ENCODE data around the gene FAM228A.

FAM228A gene

DNA sequence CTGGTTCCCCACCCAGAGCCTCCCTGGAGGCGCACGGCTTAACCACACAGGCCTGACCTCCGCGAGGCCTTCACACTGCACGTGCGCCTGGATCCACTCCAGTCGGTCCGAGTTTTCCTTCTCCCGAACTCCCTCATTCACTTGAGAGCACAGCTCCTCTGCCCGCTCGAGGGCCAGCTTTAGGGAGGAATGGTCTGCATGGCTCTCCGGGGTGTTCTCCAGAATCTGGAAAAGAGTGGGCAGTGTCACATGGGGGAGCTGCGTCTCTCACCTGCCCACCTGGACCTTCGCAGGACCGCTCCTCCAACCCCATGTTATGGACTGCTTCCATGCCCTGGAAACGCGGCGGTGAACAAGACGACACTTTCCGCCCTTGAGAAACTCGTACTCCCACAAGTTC, 35.9 kb downstream of the FAM228A start:
- DNase-seq (ENCODE audit: insufficient read length) (no peak), FAIRE-seq (no peak)
- TF ChIP-seq POLR2A (IDR thresholded peaks at IDR 0.05; ENCODE audit: low read depth, low read length) (no peak), TAF1 (IDR thresholded peaks at IDR 0.05; ENCODE audit: borderline replicate concordance, low read depth, low read length) (no peak), POLR2AphosphoS5 (IDR thresholded peaks at IDR 0.05; ENCODE audit: low read depth, low read length) (no peak)

DNA sequence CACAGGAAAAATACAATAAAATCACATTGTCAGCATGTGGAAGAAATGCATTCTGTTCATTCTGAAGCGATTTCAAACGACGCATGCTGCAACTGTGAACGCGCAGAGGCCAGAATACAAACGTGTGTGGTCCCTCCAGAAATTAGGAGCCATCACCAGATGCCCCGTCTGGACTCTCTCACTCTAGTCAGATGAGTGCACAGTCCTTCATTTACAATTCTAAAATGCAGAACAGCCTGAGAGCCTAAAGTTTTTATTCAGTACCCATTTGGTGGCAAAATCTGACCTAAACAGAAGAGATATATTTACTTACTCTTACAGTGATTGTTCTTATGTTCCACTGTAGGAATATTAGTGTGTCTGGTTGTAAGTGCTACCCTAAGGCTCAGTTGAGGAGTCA, 36.6 kb downstream of the FAM228A start:
- DNase-seq (ENCODE audit: insufficient read length), result no peak
- TF ChIP-seq TAF1 (IDR thresholded peaks at IDR 0.05; ENCODE audit: borderline replicate concordance, low read depth, low read length) (no peak), POLR2A (IDR thresholded peaks at IDR 0.05; ENCODE audit: low read depth, low read length) (no peak), POLR2AphosphoS5 (IDR thresholded peaks at IDR 0.05; ENCODE audit: low read depth, low read length) (no peak)
- no peak for FAIRE-seq

DNA sequence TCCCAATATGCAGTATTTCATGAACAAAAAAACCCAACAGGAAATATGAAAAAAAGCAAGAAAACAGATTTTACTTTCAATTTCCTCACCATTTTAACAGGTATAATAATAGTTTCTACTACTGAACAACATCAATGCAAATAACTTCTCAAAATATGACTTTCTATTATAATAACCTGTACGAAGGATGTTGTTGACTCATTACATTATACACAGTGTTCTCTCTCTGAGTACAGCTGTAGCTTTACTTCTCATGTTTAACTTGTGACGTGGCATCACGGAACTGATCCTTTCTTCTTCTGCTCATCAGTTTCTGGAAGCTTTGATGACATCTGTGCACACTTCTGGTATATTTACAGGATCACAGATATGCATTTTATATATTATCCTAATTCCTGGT, 40.0 kb downstream of the FAM228A start:
- FAIRE-seq (peak; percentile 58), DNase-seq (ENCODE audit: insufficient read length) (peak; percentile 49)
- no peak for TF ChIP-seq TAF1 (IDR thresholded peaks at IDR 0.05; ENCODE audit: borderline replicate concordance, low read depth, low read length)
- TF ChIP-seq POLR2AphosphoS5 (IDR thresholded peaks at IDR 0.05; ENCODE audit: low read depth, low read length), result no peak
- no peak for TF ChIP-seq POLR2A (IDR thresholded peaks at IDR 0.05; ENCODE audit: low read depth, low read length)

DNA sequence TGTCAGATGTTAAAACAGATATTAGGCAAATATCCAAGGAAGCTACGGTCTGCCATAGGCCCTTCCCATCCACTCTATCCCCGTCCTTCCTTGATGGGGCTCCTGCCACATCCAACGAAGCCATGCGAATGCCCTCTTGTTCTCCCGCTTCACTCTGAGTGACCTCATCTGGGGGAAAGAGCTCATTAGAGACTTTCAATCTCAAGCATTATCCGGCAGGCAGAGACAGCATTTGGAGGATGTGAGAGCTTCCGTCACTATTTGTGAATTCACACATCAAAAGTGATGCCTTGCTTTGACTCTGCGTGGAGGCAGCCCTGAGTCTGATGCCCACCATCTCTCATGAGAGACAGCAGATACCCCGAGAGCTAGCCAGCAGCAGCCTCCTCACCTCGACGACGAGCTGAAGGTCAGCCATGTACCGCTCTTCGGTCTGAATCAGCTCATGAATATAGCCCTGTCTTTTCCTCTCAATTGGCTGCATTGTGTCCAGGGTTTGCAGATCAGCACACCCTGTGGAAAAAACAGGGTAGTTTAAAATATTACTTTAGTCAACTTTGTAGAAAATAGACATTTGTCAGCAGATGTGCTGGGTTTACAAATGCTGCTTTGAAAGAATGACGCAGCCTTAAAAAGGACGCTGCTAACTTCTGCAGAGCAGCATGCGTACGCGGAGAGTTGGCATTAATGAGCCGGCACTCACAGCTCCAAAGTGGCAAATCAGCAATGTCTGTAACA, 45.9 kb downstream of the FAM228A start:
- TF ChIP-seq TAF1 (IDR thresholded peaks at IDR 0.05; ENCODE audit: borderline replicate concordance, low read depth, low read length), result no peak
- TF ChIP-seq POLR2A (IDR thresholded peaks at IDR 0.05; ENCODE audit: low read depth, low read length), result no peak
- no peak for TF ChIP-seq POLR2AphosphoS5 (IDR thresholded peaks at IDR 0.05; ENCODE audit: low read depth, low read length)
- no peak for DNase-seq (ENCODE audit: insufficient read length)
- no peak for FAIRE-seq

DNA sequence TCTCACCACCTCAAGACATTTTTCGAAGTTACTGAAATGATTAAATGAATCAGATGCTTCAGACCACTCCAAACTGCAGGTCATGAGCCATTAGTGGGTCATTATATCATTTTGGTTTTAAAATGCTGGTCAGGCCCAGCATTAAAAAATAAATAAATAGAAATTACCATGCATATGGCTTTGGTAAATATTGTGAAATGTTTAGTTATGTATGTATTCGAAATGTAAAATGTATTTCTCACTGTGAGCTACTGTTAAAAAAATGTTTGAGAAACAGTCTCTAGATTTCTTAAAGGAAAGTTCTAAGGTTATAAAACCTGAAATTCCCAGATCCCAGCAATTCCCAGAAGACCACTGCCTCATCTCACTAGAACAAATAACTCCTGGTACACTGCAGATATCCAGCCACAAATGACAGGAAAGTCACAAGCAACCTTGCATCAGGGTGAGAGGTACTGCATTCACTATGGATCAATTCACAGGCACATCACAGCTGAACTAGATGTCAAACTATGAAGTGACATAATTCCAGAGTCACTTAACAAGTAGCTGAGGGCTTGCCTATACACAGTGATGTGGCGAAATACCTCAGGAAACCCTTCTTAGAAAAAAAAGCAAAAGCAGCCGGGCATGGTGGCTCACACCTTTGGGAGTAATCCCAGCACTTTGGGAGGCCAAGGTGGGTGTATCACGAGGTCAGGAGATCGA, 46.6 kb downstream of the FAM228A start:
- no peak for DNase-seq (ENCODE audit: insufficient read length)
- no peak for TF ChIP-seq POLR2A (IDR thresholded peaks at IDR 0.05; ENCODE audit: low read depth, low read length)
- TF ChIP-seq TAF1 (IDR thresholded peaks at IDR 0.05; ENCODE audit: borderline replicate concordance, low read depth, low read length), result no peak
- TF ChIP-seq POLR2AphosphoS5 (IDR thresholded peaks at IDR 0.05; ENCODE audit: low read depth, low read length), result no peak
- no peak for FAIRE-seq

DNA sequence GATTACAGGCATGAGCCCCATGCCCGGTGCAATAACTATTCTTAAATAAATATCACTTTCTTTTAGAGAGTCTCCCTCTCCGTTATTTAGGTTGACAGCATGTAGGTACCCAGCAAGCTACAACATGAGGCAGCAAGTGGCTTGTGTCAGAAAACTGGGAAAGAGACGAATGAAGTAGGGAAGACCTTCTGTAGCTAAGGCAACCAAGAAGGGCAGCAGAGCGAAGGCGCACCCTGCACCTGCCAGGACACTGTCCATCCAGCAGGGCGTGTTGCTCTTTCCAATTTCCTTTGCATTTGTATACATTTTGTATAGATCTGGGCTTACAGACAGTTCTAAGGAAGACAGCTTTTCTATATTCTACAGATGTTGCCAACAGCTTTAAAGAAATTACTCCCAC, 48.1 kb downstream of the FAM228A start:
- FAIRE-seq (no peak), DNase-seq (ENCODE audit: insufficient read length) (no peak)
- TF ChIP-seq TAF1 (IDR thresholded peaks at IDR 0.05; ENCODE audit: borderline replicate concordance, low read depth, low read length) (no peak), POLR2AphosphoS5 (IDR thresholded peaks at IDR 0.05; ENCODE audit: low read depth, low read length) (no peak), POLR2A (IDR thresholded peaks at IDR 0.05; ENCODE audit: low read depth, low read length) (no peak)

DNA sequence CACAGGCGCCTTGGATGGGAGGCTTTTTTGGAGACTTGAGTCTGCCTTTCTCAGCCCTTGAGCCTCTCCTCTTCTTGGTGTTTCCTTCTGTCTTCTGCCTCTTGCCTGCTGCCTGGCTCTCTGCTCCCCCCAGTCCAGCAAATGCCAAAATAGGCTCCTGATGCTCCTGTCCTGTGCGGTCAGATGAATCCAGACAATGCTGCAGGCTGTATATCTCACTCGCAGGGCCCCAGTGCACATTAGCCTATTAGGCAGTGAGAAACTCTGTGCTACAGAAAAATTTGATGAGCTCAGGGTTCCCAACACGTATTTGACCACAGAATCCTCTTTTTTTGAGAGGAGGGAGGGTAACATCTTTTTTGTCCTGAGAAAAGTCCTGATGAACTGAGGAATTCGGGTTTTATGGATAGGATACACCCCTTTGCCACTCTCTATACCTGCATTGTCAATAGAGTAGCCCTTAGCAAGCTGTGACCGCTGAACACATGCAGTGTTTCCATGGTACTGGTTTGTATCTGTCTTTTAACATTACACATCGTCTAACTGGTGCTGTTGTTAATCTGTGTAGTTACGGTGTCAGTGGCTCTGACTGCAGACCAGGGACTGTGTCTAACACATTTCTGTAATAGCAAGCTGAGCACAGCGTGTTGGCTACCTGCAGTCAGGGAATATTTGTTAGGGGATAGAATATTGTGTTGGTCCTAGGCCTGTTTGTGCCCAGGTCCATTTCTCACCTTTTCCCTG, 50.8 kb downstream of the FAM228A start:
- DNase-seq (ENCODE audit: insufficient read length), result no peak

DNA sequence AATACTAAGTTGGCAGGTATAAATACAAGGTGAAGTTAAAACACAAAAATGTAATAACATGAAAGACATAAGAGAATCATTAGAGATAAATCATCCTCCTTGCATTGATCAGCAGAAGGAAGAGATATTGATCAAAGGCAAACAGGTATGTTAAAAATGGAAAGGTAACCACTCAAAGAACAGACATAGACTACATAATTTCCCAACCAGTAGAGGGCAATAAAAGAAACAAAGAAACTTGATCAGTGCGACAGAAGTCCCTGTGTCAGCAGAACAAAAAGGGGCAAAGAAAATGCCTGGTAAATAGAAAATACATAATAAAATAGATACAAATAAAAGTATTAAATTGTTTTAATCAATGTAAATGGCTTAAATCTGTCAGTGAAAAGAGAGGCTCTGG, 53.6 kb downstream of the FAM228A start:
- FAIRE-seq (peak; percentile 74), DNase-seq (ENCODE audit: insufficient read length) (no peak)
- no peak for TF ChIP-seq TAF1 (IDR thresholded peaks at IDR 0.05; ENCODE audit: borderline replicate concordance, low read depth, low read length)

More for the DNA sequence above, 50.8 kb downstream of the FAM228A start:
- FAIRE-seq, result no peak
- no peak for TF ChIP-seq TAF1 (IDR thresholded peaks at IDR 0.05; ENCODE audit: borderline replicate concordance, low read depth, low read length)
- no peak for TF ChIP-seq POLR2AphosphoS5 (IDR thresholded peaks at IDR 0.05; ENCODE audit: low read depth, low read length)
- no peak for TF ChIP-seq POLR2A (IDR thresholded peaks at IDR 0.05; ENCODE audit: low read depth, low read length)

DNA sequence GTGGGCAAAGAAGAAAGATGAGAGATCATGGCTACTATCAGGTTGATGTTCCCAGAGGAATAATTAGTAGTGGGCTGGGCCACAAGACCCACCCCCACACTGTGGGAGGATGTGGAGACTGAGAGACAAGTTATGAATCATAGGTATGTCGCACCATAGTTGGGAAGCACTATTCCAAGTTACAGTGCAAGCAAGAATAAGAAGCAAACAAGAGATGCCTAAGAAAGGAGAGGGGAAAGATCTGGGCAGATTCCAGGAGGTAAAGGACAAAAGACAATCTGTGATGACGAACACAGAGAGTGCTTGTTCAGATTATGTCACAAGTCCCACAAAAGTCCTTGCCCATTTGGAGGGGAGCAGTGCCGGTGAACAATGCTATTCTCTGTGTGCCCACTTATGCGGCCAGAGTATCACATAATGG, 56.6 kb downstream of the FAM228A start:
- FAIRE-seq, result no peak
- no peak for TF ChIP-seq POLR2A (IDR thresholded peaks at IDR 0.05; ENCODE audit: low read depth, low read length)
- TF ChIP-seq POLR2AphosphoS5 (IDR thresholded peaks at IDR 0.05; ENCODE audit: low read depth, low read length), result no peak
- TF ChIP-seq TAF1 (IDR thresholded peaks at IDR 0.05; ENCODE audit: borderline replicate concordance, low read depth, low read length), result no peak
- DNase-seq (ENCODE audit: insufficient read length), result no peak

DNA sequence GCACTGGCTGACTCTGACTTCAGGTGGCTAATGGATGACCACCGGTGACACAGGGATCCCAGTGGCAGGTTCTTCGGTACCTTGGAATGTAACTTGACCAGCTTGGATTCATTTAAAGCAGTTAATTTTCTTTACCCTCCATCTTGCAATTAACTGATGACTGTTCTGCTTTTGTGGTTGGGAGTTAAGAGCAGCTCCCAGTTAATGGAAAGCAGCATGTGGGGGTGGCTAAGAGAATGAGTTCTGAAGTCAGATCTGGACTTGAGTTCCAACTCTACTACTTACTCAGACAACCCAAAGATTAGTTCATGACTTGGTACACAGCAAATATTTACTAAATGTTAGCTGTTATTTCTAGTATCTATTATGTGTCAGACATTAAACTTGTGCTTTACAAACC, 58.5 kb downstream of the FAM228A start:
- no peak for FAIRE-seq
- DNase-seq (ENCODE audit: insufficient read length), result no peak
- no peak for TF ChIP-seq POLR2A (IDR thresholded peaks at IDR 0.05; ENCODE audit: low read depth, low read length)
- no peak for TF ChIP-seq POLR2AphosphoS5 (IDR thresholded peaks at IDR 0.05; ENCODE audit: low read depth, low read length)
- TF ChIP-seq TAF1 (IDR thresholded peaks at IDR 0.05; ENCODE audit: borderline replicate concordance, low read depth, low read length), result no peak

DNA sequence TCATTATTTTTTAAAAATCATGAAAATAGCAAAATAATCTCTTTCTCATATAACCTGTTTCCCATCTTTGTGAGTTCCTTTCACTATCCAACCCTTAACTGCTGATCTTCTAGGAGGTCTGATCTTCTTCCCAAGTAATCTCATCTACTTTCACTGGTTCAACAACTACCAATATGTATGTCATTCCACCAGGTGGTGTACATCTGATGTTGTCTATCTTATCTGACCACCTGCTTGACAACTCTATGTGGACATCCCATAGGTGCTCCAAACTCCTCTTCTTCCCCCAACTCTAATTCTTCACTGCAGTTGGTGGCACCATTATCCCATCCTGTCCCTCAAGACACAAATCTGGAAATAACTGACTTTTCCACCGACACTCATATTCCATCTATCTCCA, 62.5 kb downstream of the FAM228A start:
- DNase-seq (ENCODE audit: insufficient read length), result no peak
- TF ChIP-seq POLR2AphosphoS5 (IDR thresholded peaks at IDR 0.05; ENCODE audit: low read depth, low read length), result no peak
- TF ChIP-seq TAF1 (IDR thresholded peaks at IDR 0.05; ENCODE audit: borderline replicate concordance, low read depth, low read length), result no peak
- no peak for TF ChIP-seq POLR2A (IDR thresholded peaks at IDR 0.05; ENCODE audit: low read depth, low read length)
- no peak for FAIRE-seq
